Sigmoid colon (tissue), 7 donors: Measurements from ENCODE around the gene LUC7L3. TPM values are rescaled to one million over a fixed set of nuclear protein-coding genes. Genes with fewer than 3 reads are reported as not detected.
"Not testable (repeated sequence)": the region's sequence is repeated elsewhere in the genome, so short reads cannot be mapped to it uniquely, and the experiment has no call there.

Experiments
- DNase-seq: peaks from one replicate; pipeline ENCODE4 v3.0.0-alpha.2; 2019
- H3K27ac ChIP-seq, 4 donors: fragments of 200-600 bp; sonication (generic); one replicate each; pipeline ENCODE4 v1.5.1; 2016 to 2019; ENCODE audit warnings: mild to moderate bottlenecking in 1 of 4
- H3K27me3 ChIP-seq, 3 donors: fragments of 200-600 bp; sonication (generic); one replicate each; pipeline ENCODE4 v1.5.1; 2019; ENCODE audit warnings: mild to moderate bottlenecking in 1 of 3
- H3K36me3 ChIP-seq, 4 donors: fragments of 200-600 bp; sonication (generic); one replicate each; pipeline ENCODE4 v1.5.1; 2016 to 2019
- H3K4me1 ChIP-seq, 4 donors: fragments of 200-600 bp; sonication (generic); one replicate each; pipeline ENCODE4 v1.5.1; 2017 to 2019
- H3K4me3 ChIP-seq, 4 donors: fragments of 200-600 bp; sonication (generic); one replicate each; pipeline ENCODE4 v1.5.1; 2017 to 2019; ENCODE audit warnings: mild to moderate bottlenecking in 2 of 4, moderate library complexity in 1 of 4
- H3K9me3 ChIP-seq, 4 donors: fragments of 200-600 bp in 3 of 4; sonication (generic) in 3 of 4; one replicate each; pipeline versions ENCODE4 v1.5.1 to v1.6.1; 2013 to 2019
- EP300 ChIP-seq, 4 donors: sonication (generic); formaldehyde crosslinking; IDR thresholded peaks; one replicate each; pipeline ENCODE4 v1.6.1; 2017; ENCODE audit warnings: antibody characterized with exemption in 4 of 4
- POLR2A ChIP-seq, 2 donors: fragments of 450-650 bp; IDR thresholded peaks; one replicate each; pipeline ENCODE4 v1.6.1; 2016; ENCODE audit warnings: antibody characterized with exemption in 2 of 2, mild to moderate bottlenecking in 2 of 2, moderate library complexity in 2 of 2
- POLR2AphosphoS5 ChIP-seq, 4 donors: sonication (generic); formaldehyde crosslinking; IDR thresholded peaks; one replicate each; pipeline ENCODE4 v1.6.1; 2017; ENCODE audit warnings: antibody characterized with exemption in 4 of 4
- WGBS, 2 donors: extraction: QIAGEN DNeasy Blood & Tissue Kit; methylation state at CpG; one replicate each; pipeline ENCODE4 v1.1.7; 2013; 5-methylcytosine and 5-hydroxymethylcytosine counted together
- intact Hi-C: fragments of 100-400 bp; cut with DNase I; formaldehyde crosslinking; loops from one replicate; pipeline ENCODE4 v1.15.1; 2023
- polyA plus RNA-seq, 3 donors: library from polyadenylated mRNA; stranded (reverse); fragments of 200-250 nt; gene quantifications; one replicate each; pipeline ENCODE4 v1.2.3, GENCODE V29; 2013
- total RNA-seq, 4 donors: library from RNA; depleted of rRNA; stranded (reverse); fragments of >200 nt; gene quantifications; one replicate each; pipeline ENCODE4 v1.1.0, GENCODE V29; 2016
- TF ChIP-seq, protein P1 (sequence below), 4 experiments: fragments of 450-650 bp in 3 of 4; fragments of 200-600 bp in 1 of 4; IDR thresholded peaks; one replicate each; pipeline ENCODE4 v1.5.1; 2016 to 2019; ENCODE audit warnings: antibody characterized with exemption in 4 of 4, mild to moderate bottlenecking in 3 of 4, moderate library complexity in 2 of 4
- donor health status: healthy with polysubstance abuse.
- donor health status: Bipolar disorder and iron deficiency.
- donor health status: healthy.

The LUC7L3 gene
- total and polyA plus RNA-seq, 7 donors = 43.2 to 188 (median 71.4) TPM

DNA sequence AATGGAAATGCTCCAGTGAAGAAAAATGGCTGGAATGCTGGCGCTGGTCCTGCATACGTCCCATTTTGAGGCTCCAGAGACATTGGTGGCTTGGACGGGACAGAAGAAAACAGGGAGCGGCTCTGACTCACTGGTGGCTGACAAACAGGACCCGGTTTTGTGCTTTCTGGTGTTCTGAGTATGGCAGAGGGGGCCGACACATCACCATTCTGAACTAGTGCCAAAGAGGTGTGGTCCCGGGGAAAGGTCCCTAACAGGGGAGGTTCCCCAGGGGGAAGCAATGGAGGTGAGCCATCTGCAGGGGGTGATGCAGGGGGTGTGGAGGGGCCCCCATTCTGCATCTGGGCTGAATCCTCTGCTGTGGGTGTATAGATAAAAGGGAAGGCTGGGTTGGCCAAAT lies 20.0 kb upstream of the LUC7L3 start:
- Histone ChIP-seq H3K4me1 (peaks cover 2 to 36% (median 31%) of the 10 kb centered on the region in 4 donors), H3K27ac (no peak overlapping the region), H3K27me3 (no peaks in the 10 kb centered on the region), H3K9me3 (no peaks in the 10 kb centered on the region), H3K36me3 (peaks cover 24 to 59% (median 39%) of the 10 kb centered on the region in 4 donors), H3K4me3 (no peak overlapping the region)
- DNase-seq = no peak
- intact Hi-C loops = no loop called here
- 76 to 89% methylated on average over 7 of the region's 7 CpGs for WGBS, 2 donors
- TF ChIP-seq POLR2A (IDR thresholded peaks at IDR 0.05) = no peak

DNA sequence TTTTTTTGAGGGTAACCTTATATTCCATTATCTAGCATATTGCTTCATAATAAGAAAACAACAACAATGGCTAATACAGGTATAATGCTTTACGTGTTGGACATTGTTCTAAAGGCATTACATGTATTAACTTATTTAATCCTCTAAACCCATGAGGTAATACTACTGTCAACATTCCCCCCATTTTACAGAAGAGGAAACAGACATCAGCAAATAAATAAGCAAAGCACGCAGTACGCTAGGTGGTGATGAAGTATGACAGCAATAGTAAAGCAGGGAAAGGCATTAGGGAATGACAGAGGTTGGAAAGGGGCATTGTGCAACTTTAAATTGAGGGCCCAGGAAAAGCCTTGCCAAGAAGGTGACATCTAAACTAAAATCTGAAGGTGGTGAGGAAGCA lies 16.2 kb upstream of the LUC7L3 start:
- 88 to 95% methylated on average over 3 of the region's 3 CpGs for WGBS, 2 donors
- Histone ChIP-seq H3K36me3 (peaks cover 7 to 25% (median 16%) of the 10 kb centered on the region in 4 donors), H3K4me1 (peaks cover 0 to 53% (median 42%) of the 10 kb centered on the region in 4 donors), H3K9me3 (no peaks in the 10 kb centered on the region), H3K27me3 (no peaks in the 10 kb centered on the region), H3K27ac (no peak overlapping the region), H3K4me3 (no peak overlapping the region)
- intact Hi-C loops = no loop called here
- DNase-seq = no peak
- TF ChIP-seq POLR2A (IDR thresholded peaks at IDR 0.05) = no peak

- DNase-seq = peak; percentile 97
- WGBS, 2 donors = 0% methylated on average over 74 of the region's 74 CpGs
- H3K9me3 ChIP-seq = no peaks in the 10 kb centered on the region
- H3K27ac ChIP-seq = peak within 1 kb of the TSS; percentile 92 to 97 (median 96)
- H3K4me1 ChIP-seq = peaks cover 0 to 64% (median 57%) of the 10 kb centered on the region in 4 donors
- intact Hi-C loops = loop anchor here (2.0 kb wide), 1 partner anchor 21 kb away; no protein-coding TSS in a partner anchor
- TF ChIP-seq, protein P1, sequence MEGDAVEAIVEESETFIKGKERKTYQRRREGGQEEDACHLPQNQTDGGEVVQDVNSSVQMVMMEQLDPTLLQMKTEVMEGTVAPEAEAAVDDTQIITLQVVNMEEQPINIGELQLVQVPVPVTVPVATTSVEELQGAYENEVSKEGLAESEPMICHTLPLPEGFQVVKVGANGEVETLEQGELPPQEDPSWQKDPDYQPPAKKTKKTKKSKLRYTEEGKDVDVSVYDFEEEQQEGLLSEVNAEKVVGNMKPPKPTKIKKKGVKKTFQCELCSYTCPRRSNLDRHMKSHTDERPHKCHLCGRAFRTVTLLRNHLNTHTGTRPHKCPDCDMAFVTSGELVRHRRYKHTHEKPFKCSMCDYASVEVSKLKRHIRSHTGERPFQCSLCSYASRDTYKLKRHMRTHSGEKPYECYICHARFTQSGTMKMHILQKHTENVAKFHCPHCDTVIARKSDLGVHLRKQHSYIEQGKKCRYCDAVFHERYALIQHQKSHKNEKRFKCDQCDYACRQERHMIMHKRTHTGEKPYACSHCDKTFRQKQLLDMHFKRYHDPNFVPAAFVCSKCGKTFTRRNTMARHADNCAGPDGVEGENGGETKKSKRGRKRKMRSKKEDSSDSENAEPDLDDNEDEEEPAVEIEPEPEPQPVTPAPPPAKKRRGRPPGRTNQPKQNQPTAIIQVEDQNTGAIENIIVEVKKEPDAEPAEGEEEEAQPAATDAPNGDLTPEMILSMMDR (IDR thresholded peaks at IDR 0.05) = no peak
- TF ChIP-seq EP300 (IDR thresholded peaks at IDR 0.05) (peak in 2 of 4 donors; percentile 10 to 33), POLR2A (IDR thresholded peaks at IDR 0.05) (peak in 1 of 2 donors; percentile 41), POLR2AphosphoS5 (IDR thresholded peaks at IDR 0.05) (peak; percentile 62 to 83 (median 77))
- H3K4me3 ChIP-seq = peak within 1 kb of the TSS; percentile 44 to 79 (median 74)
- no peaks in the 10 kb centered on the region for H3K27me3 ChIP-seq
- H3K36me3 ChIP-seq = peaks cover 0 to 3% (median 0%) of the 10 kb centered on the region in 4 donors
Observed at GRCh38 chr17:50707289-50708049, 11.9 kb upstream of the LUC7L3 start, which contains the start of gene ANKRD40. TSS of gene ANKRD40 (minus strand) at chr17:50707914. CDS start at chr17:50707654, 260 bp downstream.

GRCh38 chr17:50708050-50709000 lies 11.1 kb upstream of the LUC7L3 start:
- intact Hi-C loops = no loop called here
- H3K27ac ChIP-seq = peak overlapping the region; percentile 92 to 97 (median 96)
- no peak for DNase-seq
- H3K4me1 ChIP-seq = peaks cover 0 to 56% (median 49%) of the 10 kb centered on the region in 4 donors
- no peaks in the 10 kb centered on the region for H3K9me3 ChIP-seq
- H3K36me3 ChIP-seq = peaks cover 0 to 3% (median 0%) of the 10 kb centered on the region in 4 donors
- H3K27me3 ChIP-seq = no peaks in the 10 kb centered on the region
- WGBS, 2 donors = 1 to 4% methylated on average over 6 of the region's 6 CpGs
- TF ChIP-seq POLR2AphosphoS5 (IDR thresholded peaks at IDR 0.05) (peak in 1 of 4 donors; percentile 3), EP300 (IDR thresholded peaks at IDR 0.05) (no peak), POLR2A (IDR thresholded peaks at IDR 0.05) (peak in 1 of 2 donors; percentile 51)
- TF ChIP-seq, protein P1 (IDR thresholded peaks at IDR 0.05) = no peak
- H3K4me3 ChIP-seq = peak overlapping the region; percentile 27 to 79 (median 74)

DNA sequence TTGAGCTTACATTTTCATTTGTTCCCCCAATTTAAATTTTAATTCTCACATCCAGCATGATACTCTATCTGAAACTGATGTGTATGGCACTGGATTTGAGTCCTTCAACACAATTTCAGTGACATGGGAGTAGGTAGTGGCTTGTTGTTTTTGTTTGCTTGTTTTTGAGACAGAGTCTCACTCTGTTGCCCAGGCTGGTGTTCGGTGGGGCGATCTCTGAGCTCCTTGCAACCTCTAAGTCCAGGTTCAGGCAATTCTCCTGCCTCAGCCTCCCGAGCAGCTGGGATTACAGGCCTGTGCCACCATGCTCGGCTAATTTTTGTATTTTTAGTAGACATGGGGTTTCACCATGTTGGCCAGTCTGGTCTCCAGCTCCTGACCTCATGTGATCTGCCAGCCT lies 10.3 kb upstream of the LUC7L3 start:
- H3K9me3 ChIP-seq, H3K36me3 ChIP-seq, intact Hi-C loops, DNase-seq, H3K27me3 ChIP-seq: not testable (repeated sequence)
- peak overlapping the region; percentile 92 to 97 (median 96) for H3K27ac ChIP-seq
- 76 to 83% methylated on average over 4 of the region's 4 CpGs for WGBS, 2 donors
- peak overlapping the region in 1 of 4 donors; percentile 74 for H3K4me3 ChIP-seq
- peaks cover 0 to 49% (median 42%) of the 10 kb centered on the region in 4 donors for H3K4me1 ChIP-seq
